IPS-18c (cell line): ENCODE results near the gene DLG3.

Source experiments
- H3K4me3 ChIP-seq: 2 replicates; pipeline ENCODE4 v1.7.0; 2013; ENCODE audit warnings: low read depth, mild to moderate bottlenecking, low read length, moderate library complexity; ENCODE audit not compliant: insufficient read depth
- H3K9me3 ChIP-seq: one replicate; pipeline ENCODE4 v1.6.1; 2013; ENCODE audit warnings: mild to moderate bottlenecking, low read length, moderate library complexity; ENCODE audit not compliant: control insufficient read depth, insufficient read depth

DLG3 gene

DNA sequence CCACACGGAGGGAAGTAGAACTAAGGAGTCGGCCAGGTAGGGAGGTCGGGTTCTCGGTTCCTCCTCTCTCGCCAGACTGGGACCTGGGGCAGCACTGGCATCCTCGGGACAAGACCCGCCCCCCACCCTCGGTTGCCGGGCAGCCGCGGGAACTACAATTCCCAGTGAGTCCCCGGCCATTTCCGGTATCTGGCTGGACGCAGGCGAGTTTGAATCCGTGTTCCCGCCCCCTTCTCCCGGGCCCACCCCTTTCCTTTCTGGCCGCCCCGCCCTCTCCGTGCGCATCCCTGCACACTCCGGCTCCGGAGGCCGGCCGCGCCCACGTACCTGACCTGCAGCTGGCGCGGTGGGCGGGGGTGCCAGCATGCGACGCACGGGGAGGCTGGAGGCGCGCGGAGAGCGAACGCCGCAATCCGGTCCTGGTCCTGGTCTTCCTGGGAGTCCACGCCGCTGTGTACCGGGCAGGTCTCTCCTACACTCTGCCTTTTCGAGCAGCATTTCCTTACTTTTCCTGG is 10.2 kb upstream of the DLG3 start:
- H3K9me3 ChIP-seq: peaks cover 8% of the 10 kb centered on the region

DNA sequence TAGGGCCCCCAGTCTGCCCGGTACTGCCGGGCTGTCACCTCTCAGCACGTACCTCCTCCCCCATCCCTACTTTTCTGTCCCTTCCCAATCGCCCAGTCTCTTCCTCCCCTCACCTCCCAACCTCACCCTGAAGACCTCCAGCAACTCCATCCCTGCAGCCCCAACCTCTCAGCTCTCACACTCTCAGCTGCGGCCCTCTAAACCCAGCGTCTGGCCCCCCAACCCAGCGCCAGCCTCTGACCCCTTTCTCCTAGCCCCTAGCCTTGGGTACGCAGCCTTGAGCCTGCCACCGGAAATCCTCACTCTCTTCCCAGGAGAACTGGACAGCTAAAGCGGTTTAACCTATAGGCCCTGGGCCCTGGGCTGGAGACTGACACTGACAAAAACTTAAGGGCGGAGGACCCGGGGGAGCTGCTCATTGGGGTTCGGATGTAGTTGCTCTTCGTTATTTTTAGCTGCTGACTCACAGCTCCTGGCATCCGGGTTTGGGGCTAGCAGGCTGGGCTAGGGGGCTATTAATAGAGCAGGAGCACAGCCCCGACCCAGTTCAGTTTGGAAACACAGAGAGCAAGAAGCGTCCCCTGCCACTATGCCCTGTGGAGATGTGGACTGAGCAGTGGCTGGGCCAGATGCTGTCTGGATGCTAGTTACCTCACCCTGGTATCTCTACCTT is 9.6 kb upstream of the DLG3 start:
- H3K4me3 ChIP-seq: peak overlapping the region; percentile 53
- H3K9me3 ChIP-seq: peaks cover 7% of the 10 kb centered on the region

More for the DNA sequence above, 10.2 kb upstream of the DLG3 start:
- H3K4me3 ChIP-seq: peak overlapping the region; percentile 53

DNA sequence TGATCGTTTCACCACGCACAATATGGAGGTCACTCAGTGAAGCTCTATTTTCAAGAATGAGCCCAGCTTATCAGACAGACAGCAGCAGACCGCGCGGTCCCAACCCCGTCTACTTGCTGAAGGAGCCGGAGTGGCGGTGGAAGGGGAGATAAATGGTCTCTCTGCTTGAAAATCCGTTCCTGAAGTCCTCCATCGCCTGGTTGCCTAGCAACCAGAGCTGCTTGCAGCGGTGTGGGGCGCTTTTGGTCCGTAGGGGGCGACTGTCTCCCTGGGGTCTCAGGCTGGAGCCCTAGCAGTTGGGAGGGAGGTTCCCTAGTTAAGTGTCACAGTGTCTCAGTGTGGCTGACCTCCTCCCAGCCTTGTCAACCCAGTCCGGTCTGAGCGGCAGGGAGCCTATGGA is 8.3 kb upstream of the DLG3 start:
- H3K9me3 ChIP-seq: peaks cover 3% of the 10 kb centered on the region
- H3K4me3 ChIP-seq: no peak overlapping the region

GRCh38 chrX:70437011-70437410 is 7.6 kb upstream of the DLG3 start:
- Histone ChIP-seq H3K4me3 (no peak overlapping the region), H3K9me3 (peaks cover 3% of the 10 kb centered on the region)

DNA sequence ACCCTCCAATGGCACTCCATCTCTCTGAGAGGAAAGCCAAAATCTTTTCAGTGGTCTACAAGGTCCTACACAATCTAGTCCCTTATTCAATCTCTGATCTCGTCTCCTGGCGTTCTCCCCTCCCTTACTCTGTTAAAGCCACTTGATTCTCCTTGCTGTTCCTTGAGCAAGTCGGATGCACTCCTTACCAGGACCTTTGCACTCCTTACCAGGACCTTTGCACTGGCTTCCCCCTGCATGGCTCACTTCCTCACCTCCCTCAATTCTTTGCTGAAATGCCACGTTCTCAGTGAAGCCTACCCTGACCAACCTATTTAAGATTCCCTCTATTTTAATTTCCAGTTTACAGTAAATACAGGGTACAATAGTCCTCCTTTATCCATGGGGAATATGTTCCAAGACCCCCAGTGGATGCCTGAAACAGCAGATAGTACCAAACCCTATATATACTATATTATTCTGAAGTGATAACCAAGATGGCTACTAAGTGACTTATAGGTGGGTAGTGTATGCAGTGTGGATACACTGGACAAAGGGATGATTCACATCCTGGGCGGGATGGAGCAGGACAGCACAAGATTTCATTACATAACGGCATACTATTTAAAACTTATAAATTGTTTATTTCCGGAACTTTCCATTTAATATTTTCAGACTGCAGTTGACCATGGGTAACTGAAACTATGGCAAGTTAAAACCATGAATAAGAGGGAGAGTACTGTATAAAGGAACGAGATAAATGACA is 6.5 kb upstream of the DLG3 start:
- peaks cover 3% of the 10 kb centered on the region for H3K9me3 ChIP-seq

DNA sequence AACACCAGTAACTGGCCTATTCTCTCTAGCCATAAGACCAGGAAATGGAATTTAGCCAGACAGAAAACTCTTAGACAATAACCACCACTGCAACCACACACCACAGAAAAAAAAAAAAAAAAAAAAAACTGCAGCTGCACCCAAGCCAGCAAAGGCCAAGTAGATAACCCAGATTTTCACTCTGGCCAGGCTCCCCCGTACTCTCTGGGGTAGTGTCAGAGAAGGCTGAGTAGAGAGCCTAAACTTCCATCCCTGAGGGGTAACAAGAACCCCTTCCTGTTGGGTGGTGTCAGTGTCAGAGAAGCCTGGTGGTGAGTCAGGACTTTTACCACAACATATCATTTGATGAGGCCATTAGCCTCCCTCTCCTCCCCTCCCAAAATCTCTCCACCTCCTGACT is 5.6 kb upstream of the DLG3 start:
- Histone ChIP-seq H3K4me3 (no peak overlapping the region), H3K9me3 (peaks cover 3% of the 10 kb centered on the region)

More for the DNA sequence above, 6.5 kb upstream of the DLG3 start:
- no peak overlapping the region for H3K4me3 ChIP-seq

DNA sequence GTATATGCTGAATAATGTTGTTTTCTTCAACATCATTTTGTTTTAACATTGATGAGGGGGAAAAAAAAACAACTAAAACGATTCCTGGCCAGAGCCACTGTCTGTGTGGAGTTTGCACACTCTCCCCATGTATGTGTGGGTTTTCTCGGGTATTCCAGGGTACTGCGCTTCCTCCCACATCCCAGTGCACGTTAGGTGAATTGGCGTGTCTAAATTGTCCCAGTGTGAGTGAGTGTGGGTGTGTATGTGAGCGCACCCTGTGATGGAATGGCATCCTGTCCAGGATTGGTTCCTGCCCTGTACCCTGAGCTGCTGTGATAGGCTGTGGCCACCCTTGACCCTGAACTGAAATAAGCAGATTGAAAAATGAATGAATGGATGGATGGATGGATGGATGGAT is 2.4 kb upstream of the DLG3 start:
- no peak overlapping the region for H3K4me3 ChIP-seq

GRCh38 chrX:70444946-70445656 is 466 bp downstream of the DLG3 start:
- H3K4me3 ChIP-seq: peak overlapping the region; percentile 20; the same call in 1 of the 2 replicates

More for the DNA sequence above, 2.4 kb upstream of the DLG3 start:
- H3K9me3 ChIP-seq: no peaks in the 10 kb centered on the region

DNA sequence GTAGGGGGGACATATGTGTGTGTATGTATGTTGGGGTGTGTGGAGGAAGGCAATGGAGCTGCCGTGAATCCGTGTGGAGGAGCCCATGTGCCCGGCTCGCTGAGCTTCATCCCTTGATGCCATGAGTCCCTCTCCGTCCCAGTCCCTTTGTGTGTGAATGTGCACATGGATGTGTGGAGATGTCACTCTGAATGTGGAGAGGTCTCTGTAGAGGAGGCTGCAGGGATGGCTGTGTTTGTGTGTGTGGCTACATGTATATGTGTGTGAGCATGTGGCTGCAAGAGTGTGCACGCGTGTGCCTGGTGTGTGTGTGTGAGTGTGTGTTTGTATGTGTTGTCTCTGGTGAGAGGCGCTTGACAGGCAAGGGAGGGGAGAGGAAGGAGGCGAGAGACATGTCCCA is 1.3 kb downstream of the DLG3 start:
- Histone ChIP-seq H3K4me3 (no peak overlapping the region), H3K9me3 (no peaks in the 10 kb centered on the region)

More at GRCh38 chrX:70444946-70445656, 466 bp downstream of the DLG3 start:
- no peaks in the 10 kb centered on the region for H3K9me3 ChIP-seq

DNA sequence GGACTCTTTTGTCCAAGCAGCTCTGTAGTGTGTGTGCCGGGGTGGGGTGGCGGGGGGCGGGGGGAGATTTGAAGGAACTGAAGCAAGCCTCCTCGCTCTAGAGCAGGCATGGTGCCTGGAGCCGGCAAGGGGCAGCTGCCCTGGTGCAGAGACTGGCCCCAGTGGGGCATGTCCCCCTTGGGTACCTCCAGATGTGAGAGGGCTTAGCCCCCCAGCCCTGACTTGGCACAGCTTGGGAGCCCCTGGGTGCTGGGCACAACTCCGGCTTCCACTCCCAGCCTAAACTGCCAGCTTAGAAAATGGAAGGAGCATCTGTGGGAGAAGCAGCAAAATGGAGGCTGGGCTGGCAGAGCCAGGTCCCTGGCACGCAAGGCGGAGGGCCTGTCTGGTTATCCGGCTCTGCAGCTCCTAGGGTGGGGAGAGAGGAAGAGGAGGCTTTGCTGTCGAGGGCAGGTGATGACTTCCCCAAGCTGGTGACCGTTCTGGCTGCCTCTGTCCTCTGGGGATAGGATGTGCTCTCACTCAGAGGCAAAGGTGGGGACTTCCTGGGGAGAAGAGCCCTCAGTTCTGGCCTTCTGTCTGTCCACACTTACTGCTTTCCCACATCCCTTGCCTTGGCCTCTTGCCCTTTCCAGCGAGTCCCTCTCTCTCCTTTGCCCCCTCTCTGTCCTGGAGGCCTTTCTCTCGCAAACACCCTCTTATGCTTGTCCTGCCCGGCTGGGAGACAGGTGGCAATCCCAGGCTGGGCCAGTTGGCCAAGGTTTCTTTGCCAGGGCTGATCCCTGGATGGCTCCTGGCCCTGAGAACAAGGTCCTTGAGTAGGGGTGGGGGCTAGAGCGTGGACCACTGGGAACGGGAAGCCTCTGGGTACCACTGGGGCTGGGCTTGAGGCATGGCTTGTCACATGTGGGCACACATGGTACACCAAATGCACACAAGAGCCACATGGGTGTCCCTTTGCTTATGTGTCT is 2.0 kb downstream of the DLG3 start:
- H3K4me3 ChIP-seq: no peak overlapping the region
- H3K9me3 ChIP-seq: peaks cover 2% of the 10 kb centered on the region

DNA sequence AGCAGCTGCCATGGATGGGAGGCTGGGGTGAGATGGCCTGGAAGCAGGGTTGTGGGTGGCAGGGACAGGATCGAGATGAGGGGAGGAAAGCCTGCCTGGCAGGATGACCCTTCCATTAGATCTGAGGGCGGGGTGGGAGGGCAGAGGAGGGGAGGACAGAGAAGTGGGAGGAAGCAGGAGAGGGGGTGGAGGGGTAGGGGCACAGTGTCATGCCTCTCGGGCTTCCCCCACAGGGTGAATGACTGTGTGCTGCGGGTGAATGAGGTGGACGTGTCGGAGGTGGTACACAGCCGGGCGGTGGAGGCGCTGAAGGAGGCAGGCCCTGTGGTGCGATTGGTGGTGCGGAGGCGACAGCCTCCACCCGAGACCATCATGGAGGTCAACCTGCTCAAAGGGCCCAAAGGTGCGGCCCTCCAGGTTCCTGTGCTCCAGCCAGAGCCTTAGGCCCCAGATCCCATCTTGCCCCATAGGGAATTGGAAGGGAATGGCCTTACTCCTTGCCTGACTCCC is 4.9 kb downstream of the DLG3 start:
- H3K4me3 ChIP-seq: no peak overlapping the region

GRCh38 chrX:70452143-70452733 is 7.6 kb downstream of the DLG3 start:
- peaks cover 10% of the 10 kb centered on the region for H3K9me3 ChIP-seq

More for the DNA sequence above, 4.9 kb downstream of the DLG3 start:
- peaks cover 10% of the 10 kb centered on the region for H3K9me3 ChIP-seq

GRCh38 chrX:70453024-70453618 is 8.5 kb downstream of the DLG3 start:
- Histone ChIP-seq H3K4me3 (peak overlapping the region; percentile 41; the same call in 1 of the 2 replicates), H3K9me3 (peaks cover 12% of the 10 kb centered on the region)

More at GRCh38 chrX:70452143-70452733, 7.6 kb downstream of the DLG3 start:
- H3K4me3 ChIP-seq: peak overlapping the region; percentile 41; the same call in 1 of the 2 replicates

DNA sequence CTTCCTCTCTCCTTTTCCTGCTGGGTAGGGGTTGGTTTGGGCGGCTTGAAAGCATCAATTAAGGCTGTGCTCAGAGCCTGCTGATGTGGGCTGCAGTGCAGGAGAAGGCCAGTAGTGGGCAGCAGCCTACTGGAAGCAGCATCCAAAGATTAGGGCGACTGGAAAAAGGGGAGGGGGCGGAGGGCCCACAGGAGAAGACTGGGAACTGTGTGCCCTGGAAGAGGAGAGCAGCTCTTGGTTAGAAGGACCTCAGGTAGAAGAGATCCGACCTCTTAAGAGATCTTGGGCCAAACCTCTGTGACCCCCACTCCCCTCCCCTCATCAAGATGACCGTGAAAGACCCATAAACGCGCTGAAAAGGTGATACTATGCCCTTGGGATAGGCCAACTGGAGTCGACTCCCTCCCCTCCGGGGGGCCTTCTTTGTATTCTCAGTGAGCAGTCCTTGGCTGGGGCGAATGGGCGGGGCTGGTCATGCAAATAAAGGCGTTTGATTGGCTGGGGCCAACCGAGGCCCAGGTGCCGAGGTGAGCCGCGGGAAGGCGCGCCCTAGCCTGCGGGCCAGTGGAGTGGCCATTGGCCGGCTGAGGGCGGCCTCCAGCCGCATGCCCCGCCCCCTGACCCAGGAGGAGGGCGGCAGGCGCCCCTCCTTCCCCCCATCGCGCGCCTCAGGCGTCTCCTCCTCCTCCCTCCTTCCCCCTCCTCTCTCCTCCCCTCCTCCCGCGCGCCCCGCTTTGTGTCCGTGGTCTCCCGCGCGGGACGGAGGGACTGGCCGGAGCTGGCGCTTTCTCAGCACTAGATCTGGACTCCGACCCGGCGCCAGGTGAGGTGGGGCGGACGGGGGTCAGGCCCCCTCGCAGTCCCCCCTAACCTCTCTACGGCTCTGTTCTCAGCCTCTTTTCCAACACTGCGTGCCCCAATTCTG is 10.1 kb downstream of the DLG3 start:
- Histone ChIP-seq H3K4me3 (peak overlapping the region; percentile 87), H3K9me3 (peaks cover 13% of the 10 kb centered on the region)
